A549 (cell line): ENCODE data around the gene IMMT. TPM values are rescaled to one million over a fixed set of nuclear protein-coding genes. Genes with fewer than 3 reads are reported as not detected.

Experiments used
- ATAC-seq, 2 experiments: fragments of 200-7000 bp in 1 of 2; fragments of >200 bp in 1 of 2; cut with Nextera tagmentation in 1 of 2; cut with Tn5 transposase in 1 of 2; 3 replicates each; pipeline versions ENCODE4 v1.8.0 to v1.9.1; 2018 to 2020; ENCODE audit warnings: mild to moderate bottlenecking in 1 of 2, moderate library complexity in 1 of 2
- CTCF ChIA-PET: fragments of 300-600 bp; sonication (Branson Sonifier 250); formaldehyde crosslinking; extraction: SDS; loops from one replicate; lab custom pipeline; 2021; ENCODE audit warnings: antibody characterized with exemption, inconsistent platforms; lab: Yijun Ruan, JAX
- POLR2A ChIA-PET: fragments of 350-600 bp; formaldehyde crosslinking; extraction: SDS; loops from one replicate; lab custom pipeline; 2021; ENCODE audit warnings: antibody characterized with exemption, inconsistent platforms; lab: Yijun Ruan, JAX
- DNase-seq, 2 experiments: peaks; one replicate each; pipeline versions ENCODE4 v3.0.0 to v3.0.0-alpha.2; 2011 to 2016; ENCODE audit warnings: low read depth in 1 of 2, low spot score in 1 of 2
- FAIRE-seq: peaks from 2 replicates; lab custom pipeline; 2011; peaks lifted over from hg19 to GRCh38; lab: Jason Lieb, UNC
- H3K27ac ChIP-seq, 2 experiments: fragments of >200 bp; sonication (Bioruptor Twin); formaldehyde crosslinking; 3 replicates each; pipeline ENCODE4 v1.5.1; 2016 to 2017
- H3K4me1 ChIP-seq: fragments of >200 bp; sonication (Bioruptor Twin); formaldehyde crosslinking; 3 replicates; pipeline ENCODE4 v1.6.1; 2016
- H3K4me2 ChIP-seq: fragments of >200 bp; sonication (Bioruptor Twin); formaldehyde crosslinking; 3 replicates; pipeline ENCODE4 v1.6.1; 2016
- H3K4me3 ChIP-seq: fragments of >200 bp; sonication (Bioruptor Twin); formaldehyde crosslinking; 3 replicates; pipeline ENCODE4 v1.5.1; 2016
- H3K9me3 ChIP-seq: fragments of >200 bp; sonication (Bioruptor Twin); formaldehyde crosslinking; 3 replicates; pipeline ENCODE4 v1.6.1; 2016
- BHLHE40 ChIP-seq: IDR thresholded peaks from 2 replicates; pipeline ENCODE4 v1.6.1; 2012; ENCODE audit warnings: low read depth, low read length, inconsistent platforms
- CBX2 ChIP-seq: fragments of 200-600 bp; sonication (generic); IDR thresholded peaks from 2 replicates; pipeline ENCODE4 v1.6.1; 2016; ENCODE audit warnings: low read depth, mild to moderate bottlenecking, borderline replicate concordance
- CEBPB ChIP-seq, 2 experiments: fragments of >200 bp in 1 of 2; sonication (Bioruptor Twin) in 1 of 2; formaldehyde crosslinking in 1 of 2; IDR thresholded peaks; 2 replicates each; pipeline ENCODE4 v1.6.1; 2012 to 2016
- CHD2 ChIP-seq: fragments of 150-350 bp; IDR thresholded peaks from 2 replicates; pipeline ENCODE4 v1.6.1; 2014; ENCODE audit warnings: low read length; ENCODE audit not compliant: partially characterized antibody
- FOSB ChIP-seq: fragments of 250-450 bp; sonication (Bioruptor Pico); IDR thresholded peaks from 2 replicates; pipeline ENCODE4 v1.5.0; 2020; ENCODE audit warnings: mild to moderate bottlenecking, moderate library complexity
- FOSL2 ChIP-seq, 2 experiments: fragments of 450-650 bp in 1 of 2; fragments of >200 bp in 1 of 2; sonication (Bioruptor Twin) in 1 of 2; formaldehyde crosslinking; IDR thresholded peaks; 2 replicates each; pipeline versions ENCODE4 v1.5.0 to v1.6.1; 2016 to 2020; ENCODE audit warnings: mild to moderate bottlenecking in 1 of 2, moderate library complexity in 1 of 2
- HOXA7 ChIP-seq: fragments of 250-450 bp; sonication (Bioruptor Pico); IDR thresholded peaks from 2 replicates; pipeline ENCODE4 v1.5.0; 2020; ENCODE audit warnings: mild to moderate bottlenecking, moderate library complexity
- HOXB5 ChIP-seq: fragments of 250-450 bp; sonication (Bioruptor Pico); IDR thresholded peaks from 2 replicates; pipeline ENCODE4 v1.5.0; 2020; ENCODE audit warnings: mild to moderate bottlenecking, moderate library complexity
- JUN ChIP-seq, 2 experiments: fragments of >200 bp; sonication (Bioruptor Twin); formaldehyde crosslinking; IDR thresholded peaks; 2 replicates in 1 of 2; 3 replicates in 1 of 2; pipeline ENCODE4 v1.6.1; 2016 to 2017
- KDM5A ChIP-seq: fragments of 200-600 bp; sonication (generic); IDR thresholded peaks from 2 replicates; pipeline ENCODE4 v1.6.1; 2016; ENCODE audit warnings: antibody characterized with exemption, mild to moderate bottlenecking
- MAFK ChIP-seq: fragments of 450-650 bp; IDR thresholded peaks from 2 replicates; pipeline ENCODE4 v1.6.1; 2014; ENCODE audit not compliant: partially characterized antibody
- MAZ ChIP-seq: fragments of 150-350 bp; IDR thresholded peaks from 2 replicates; pipeline ENCODE4 v1.6.1; 2014; ENCODE audit warnings: antibody characterized with exemption, low read depth, low read length, borderline replicate concordance
- MYC ChIP-seq: IDR thresholded peaks from 2 replicates; pipeline ENCODE4 v1.6.1; 2012; ENCODE audit warnings: mild to moderate bottlenecking, inconsistent platforms, low read length, improper control_type of control experiment, borderline replicate concordance
- NFE2L2 ChIP-seq: fragments of 150-350 bp; conservative IDR thresholded peaks from 2 replicates; pipeline ENCODE4 v1.6.1; 2014; ENCODE audit warnings: low read length
- NR3C1 ChIP-seq: fragments of >200 bp; sonication (Bioruptor Twin); formaldehyde crosslinking; IDR thresholded peaks from 3 replicates; pipeline ENCODE4 v1.6.1; 2017
- RARB ChIP-seq: fragments of 250-450 bp; sonication (Bioruptor Pico); IDR thresholded peaks from 2 replicates; pipeline ENCODE4 v1.8.0; 2021; ENCODE audit warnings: mild to moderate bottlenecking, moderate library complexity
- SMC3 ChIP-seq: fragments of >200 bp; sonication (Bioruptor Twin); formaldehyde crosslinking; IDR thresholded peaks from 3 replicates; pipeline ENCODE4 v1.6.1; 2018; ENCODE audit warnings: inconsistent platforms
- SREBF2 ChIP-seq: fragments of 450-650 bp; IDR thresholded peaks from 2 replicates; pipeline ENCODE4 v1.6.1; 2014; ENCODE audit warnings: mild to moderate bottlenecking, moderate library complexity
- TP53 ChIP-seq: fragments of 250-450 bp; sonication (Bioruptor Pico); IDR thresholded peaks from 2 replicates; pipeline ENCODE4 v1.5.0; 2021; ENCODE audit warnings: mild to moderate bottlenecking, moderate library complexity
- ZSCAN20 ChIP-seq: fragments of 250-450 bp; sonication (Bioruptor Pico); IDR thresholded peaks from 2 replicates; pipeline ENCODE4 v1.8.0; 2022; ENCODE audit warnings: mild to moderate bottlenecking, moderate library complexity
- WGBS: methylation state at CpG from one replicate; pipeline ENCODE4 v1.1.6; 2017; ENCODE audit errors: missing lambda C conversion rate; 5-methylcytosine and 5-hydroxymethylcytosine counted together
- polyA plus RNA-seq, 4 experiments: library from polyadenylated mRNA; depleted of rRNA in 3 of 4; stranded (reverse); fragments of >200 nt; fragmentation: RNase III in 1 of 4; extraction: RNeasy Plus Mini Kit Qiagen cat#74134 plus additional on column Dnase treatment in 1 of 4; gene quantifications; 2 replicates in 3 of 4; 3 replicates in 1 of 4; pipeline ENCODE4 v1.2.3, GENCODE V29; 2011 to 2017
- TF ChIP-seq, protein P1 (sequence below): fragments of 250-450 bp; sonication (Bioruptor Pico); IDR thresholded peaks from 2 replicates; pipeline ENCODE4 v1.5.0; 2021; ENCODE audit warnings: mild to moderate bottlenecking, moderate library complexity, borderline replicate concordance
- TF ChIP-seq, protein P2 (sequence below): IDR thresholded peaks from 2 replicates; pipeline ENCODE4 v1.6.1; 2012
- TF ChIP-seq, protein P3 (sequence below): fragments of 200-600 bp; sonication (generic); IDR thresholded peaks from 2 replicates; pipeline ENCODE4 v1.6.1; 2016; ENCODE audit warnings: antibody characterized with exemption, mild to moderate bottlenecking, moderate library complexity

Gene IMMT
- polyA plus RNA-seq, 2 of the 4 experiments (the other 2 are of a cell fraction): 101 to 126 TPM

DNA sequence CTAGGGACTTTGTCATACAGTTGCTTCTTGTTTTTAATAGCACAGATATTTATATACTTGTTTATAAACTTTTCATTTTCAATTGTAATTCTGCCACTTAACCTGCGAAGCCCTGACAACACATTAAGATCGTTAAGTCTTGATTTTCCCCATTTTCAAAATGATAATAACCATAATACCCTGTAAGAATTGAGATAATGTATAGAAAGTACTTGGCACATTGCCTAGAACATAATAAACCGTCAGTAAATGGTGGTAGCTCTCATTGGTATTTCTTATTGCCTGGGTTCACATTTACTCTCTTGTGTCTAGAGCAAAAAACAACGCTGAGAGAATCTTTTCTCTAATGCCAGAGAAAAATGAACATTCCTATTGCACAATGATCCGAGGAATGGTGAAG lies 70.6 kb downstream of the IMMT start:
- Histone ChIP-seq H3K27ac (no peak overlapping the region), H3K4me1 (no peaks in the 10 kb centered on the region), H3K4me2 (no peak overlapping the region), H3K4me3 (no peak overlapping the region)
- POLR2A ChIA-PET: no interaction called here
- CTCF ChIA-PET: interaction anchor here (1.0 to 1.2 kb wide), 3 partner anchors 8 to 14 kb away, joined by 3 to 5 read pairs (median 4); no protein-coding TSS in a partner anchor
- FAIRE-seq (no peak), ATAC-seq (no peak)
- WGBS: 88% methylated on average over 5 of the region's 5 CpGs
- TF ChIP-seq MYC (no peak), HOXB5 (CRISPR knock-in tag) (no peak), HOXA7 (CRISPR knock-in tag) (no peak), MAFK (no peak), SREBF2 (no peak), ZSCAN20 (CRISPR knock-in tag) (no peak), JUN (IDR thresholded peaks at IDR 0.05) (no peak)
- TF ChIP-seq, protein P1, sequence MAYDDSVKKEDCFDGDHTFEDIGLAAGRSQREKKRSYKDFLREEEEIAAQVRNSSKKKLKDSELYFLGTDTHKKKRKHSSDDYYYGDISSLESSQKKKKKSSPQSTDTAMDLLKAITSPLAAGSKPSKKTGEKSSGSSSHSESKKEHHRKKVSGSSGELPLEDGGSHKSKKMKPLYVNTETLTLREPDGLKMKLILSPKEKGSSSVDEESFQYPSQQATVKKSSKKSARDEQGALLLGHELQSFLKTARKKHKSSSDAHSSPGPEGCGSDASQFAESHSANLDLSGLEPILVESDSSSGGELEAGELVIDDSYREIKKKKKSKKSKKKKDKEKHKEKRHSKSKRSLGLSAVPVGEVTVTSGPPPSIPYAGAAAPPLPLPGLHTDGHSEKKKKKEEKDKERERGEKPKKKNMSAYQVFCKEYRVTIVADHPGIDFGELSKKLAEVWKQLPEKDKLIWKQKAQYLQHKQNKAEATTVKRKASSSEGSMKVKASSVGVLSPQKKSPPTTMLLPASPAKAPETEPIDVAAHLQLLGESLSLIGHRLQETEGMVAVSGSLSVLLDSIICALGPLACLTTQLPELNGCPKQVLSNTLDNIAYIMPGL (CRISPR knock-in tag): no peak
- TF ChIP-seq, all 56 proteins: peak for 0
- H3K9me3 ChIP-seq: no peaks in the 10 kb centered on the region
- no peak for DNase-seq

DNA sequence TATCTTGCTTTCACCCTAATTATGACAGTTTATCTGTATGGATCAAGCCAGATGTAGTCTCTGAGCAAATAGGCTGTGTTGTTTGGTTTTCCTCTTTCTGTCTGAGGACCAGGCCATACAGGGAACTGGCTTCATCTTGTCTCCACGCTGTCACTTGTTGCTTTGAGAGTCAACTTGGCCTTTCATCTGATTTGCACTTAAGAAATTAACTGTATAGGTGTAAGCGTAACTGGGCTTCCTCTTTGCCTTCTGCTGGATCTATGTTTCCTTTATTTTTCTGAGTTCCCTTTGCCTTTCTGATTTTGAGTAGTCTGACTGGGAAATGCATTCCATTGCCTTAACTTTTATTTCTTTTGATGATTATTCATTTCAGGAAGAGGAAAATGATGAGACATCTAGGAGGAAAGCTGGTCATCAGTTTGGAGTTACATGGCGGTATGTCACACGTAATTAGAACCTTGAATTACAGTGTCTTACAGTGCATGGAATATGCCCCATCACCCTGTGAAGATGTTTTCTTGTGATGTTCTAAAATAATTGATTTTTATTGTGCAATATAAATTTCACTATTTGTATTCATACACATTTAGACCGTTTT lies 71.8 kb downstream of the IMMT start:
- H3K27ac ChIP-seq: no peak overlapping the region
- no peak overlapping the region for H3K4me2 ChIP-seq
- no peaks in the 10 kb centered on the region for H3K9me3 ChIP-seq
- H3K4me3 ChIP-seq: no peak overlapping the region
- TF ChIP-seq FOSL2 (IDR thresholded peaks at IDR 0.05) (no peak), FOSL2 (CRISPR knock-in tag; IDR thresholded peaks at IDR 0.05) (no peak), CBX2 (no peak), KDM5A (no peak), FOSB (CRISPR knock-in tag) (no peak), BHLHE40 (no peak), ZSCAN20 (CRISPR knock-in tag) (no peak), RARB (no peak), TP53 (CRISPR knock-in tag) (no peak), MAZ (no peak), CHD2 (no peak), CEBPB (IDR thresholded peaks at IDR 0.05) (no peak), NFE2L2 (no peak), SMC3 (no peak), NR3C1 (no peak), MYC (no peak)
- TF ChIP-seq, protein P2, sequence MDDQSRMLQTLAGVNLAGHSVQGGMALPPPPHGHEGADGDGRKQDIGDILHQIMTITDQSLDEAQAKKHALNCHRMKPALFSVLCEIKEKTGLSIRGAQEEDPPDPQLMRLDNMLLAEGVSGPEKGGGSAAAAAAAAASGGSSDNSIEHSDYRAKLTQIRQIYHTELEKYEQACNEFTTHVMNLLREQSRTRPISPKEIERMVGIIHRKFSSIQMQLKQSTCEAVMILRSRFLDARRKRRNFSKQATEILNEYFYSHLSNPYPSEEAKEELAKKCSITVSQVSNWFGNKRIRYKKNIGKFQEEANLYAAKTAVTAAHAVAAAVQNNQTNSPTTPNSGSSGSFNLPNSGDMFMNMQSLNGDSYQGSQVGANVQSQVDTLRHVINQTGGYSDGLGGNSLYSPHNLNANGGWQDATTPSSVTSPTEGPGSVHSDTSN: no peak
- TF ChIP-seq, protein P3, sequence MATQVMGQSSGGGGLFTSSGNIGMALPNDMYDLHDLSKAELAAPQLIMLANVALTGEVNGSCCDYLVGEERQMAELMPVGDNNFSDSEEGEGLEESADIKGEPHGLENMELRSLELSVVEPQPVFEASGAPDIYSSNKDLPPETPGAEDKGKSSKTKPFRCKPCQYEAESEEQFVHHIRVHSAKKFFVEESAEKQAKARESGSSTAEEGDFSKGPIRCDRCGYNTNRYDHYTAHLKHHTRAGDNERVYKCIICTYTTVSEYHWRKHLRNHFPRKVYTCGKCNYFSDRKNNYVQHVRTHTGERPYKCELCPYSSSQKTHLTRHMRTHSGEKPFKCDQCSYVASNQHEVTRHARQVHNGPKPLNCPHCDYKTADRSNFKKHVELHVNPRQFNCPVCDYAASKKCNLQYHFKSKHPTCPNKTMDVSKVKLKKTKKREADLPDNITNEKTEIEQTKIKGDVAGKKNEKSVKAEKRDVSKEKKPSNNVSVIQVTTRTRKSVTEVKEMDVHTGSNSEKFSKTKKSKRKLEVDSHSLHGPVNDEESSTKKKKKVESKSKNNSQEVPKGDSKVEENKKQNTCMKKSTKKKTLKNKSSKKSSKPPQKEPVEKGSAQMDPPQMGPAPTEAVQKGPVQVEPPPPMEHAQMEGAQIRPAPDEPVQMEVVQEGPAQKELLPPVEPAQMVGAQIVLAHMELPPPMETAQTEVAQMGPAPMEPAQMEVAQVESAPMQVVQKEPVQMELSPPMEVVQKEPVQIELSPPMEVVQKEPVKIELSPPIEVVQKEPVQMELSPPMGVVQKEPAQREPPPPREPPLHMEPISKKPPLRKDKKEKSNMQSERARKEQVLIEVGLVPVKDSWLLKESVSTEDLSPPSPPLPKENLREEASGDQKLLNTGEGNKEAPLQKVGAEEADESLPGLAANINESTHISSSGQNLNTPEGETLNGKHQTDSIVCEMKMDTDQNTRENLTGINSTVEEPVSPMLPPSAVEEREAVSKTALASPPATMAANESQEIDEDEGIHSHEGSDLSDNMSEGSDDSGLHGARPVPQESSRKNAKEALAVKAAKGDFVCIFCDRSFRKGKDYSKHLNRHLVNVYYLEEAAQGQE: no peak
- TF ChIP-seq, all 56 proteins: peak for 0
- ChIA-PET POLR2A (no interaction called here), CTCF (no interaction called here)
- no peaks in the 10 kb centered on the region for H3K4me1 ChIP-seq
- no peak for DNase-seq
- 89% methylated on average over 5 of the region's 5 CpGs for WGBS
- ATAC-seq: no peak
- FAIRE-seq: no peak
